ENCODE measurements around the gene SLC2A11.

SLC2A11 gene

GRCh38 chr22:23834406-23834792 is 23.3 kb upstream of the SLC2A11 start:
- no peak overlapping the region for H2BK12ac ChIP-seq (ENCODE audit: low read length)
- H4K8ac ChIP-seq (ENCODE audit: low read depth, low read length) = no peak overlapping the region
- no peak overlapping the region for H3K4me3 ChIP-seq (ENCODE audit: low read depth, low read length)
- H3K4ac ChIP-seq (ENCODE audit: low read depth, low read length) = no peak overlapping the region
- H3K23ac ChIP-seq (ENCODE audit: low read length) = no peak overlapping the region
- peaks cover 6 to 11% of the 10 kb centered on the region in 2 experiments for H3K4me1 ChIP-seq (ENCODE audit: control insufficient read depth in 1 of 2, insufficient read depth in 2 of 2, low read length in 2 of 2)
- H2AK5ac ChIP-seq (ENCODE audit: low read length) = no peak overlapping the region
- no peak overlapping the region for H3K18ac ChIP-seq (ENCODE audit: low read length)
- H2AFZ ChIP-seq (ENCODE audit: insufficient read depth, low read length, poor library complexity) = no peak overlapping the region
- no peak overlapping the region for H3K9ac ChIP-seq (ENCODE audit: low read length)
- no peak for DNase-seq
- no peak overlapping the region for H3K4me2 ChIP-seq (ENCODE audit: low read length)
- no peak overlapping the region for H2BK120ac ChIP-seq (ENCODE audit: insufficient read depth, low read length, poor library complexity)
- H4K12ac ChIP-seq (ENCODE audit: low read depth, low read length) = no peak overlapping the region
- no peak overlapping the region for H4K91ac ChIP-seq (ENCODE audit: low read depth, low read length)
- peaks cover 2% of the 10 kb centered on the region for H3K9me3 ChIP-seq (ENCODE audit: insufficient read depth, low read depth, low read length)
- H3K27me3 ChIP-seq (ENCODE audit: insufficient read depth, low read length) = no peaks in the 10 kb centered on the region
- peaks cover 51 to 58% of the 10 kb centered on the region in 2 experiments for H3K36me3 ChIP-seq (ENCODE audit: control insufficient read depth in 1 of 2, insufficient read depth in 2 of 2, low read length in 2 of 2)
- H2BK5ac ChIP-seq (ENCODE audit: low read depth, low read length, poor library complexity) = no peak overlapping the region
- no peaks in the 10 kb centered on the region for H3K79me1 ChIP-seq (ENCODE audit: low read length)
- no peak overlapping the region for H3K14ac ChIP-seq (ENCODE audit: low read length)
- H3K27ac ChIP-seq (ENCODE audit: low read depth, low read length) = no peak overlapping the region
- no peaks in the 10 kb centered on the region for H3K79me2 ChIP-seq (ENCODE audit: control insufficient read depth, insufficient read depth, low read length, poor library complexity)
- WGBS (ENCODE audit: extremely low coverage, insufficient coverage, insufficient read length) = no CpG with 5 or more reads among the region's 3 CpGs

- WGBS (ENCODE audit: extremely low coverage, insufficient coverage, insufficient read length) = no CpG with 5 or more reads among the region's 10 CpGs
- Histone ChIP-seq H2BK5ac (ENCODE audit: low read depth, low read length, poor library complexity) (no peak overlapping the region), H3K36me3 (ENCODE audit: control insufficient read depth in 1 of 2, insufficient read depth in 2 of 2, low read length in 2 of 2) (peaks cover 51 to 55% of the 10 kb centered on the region in 2 experiments), H3K4ac (ENCODE audit: low read depth, low read length) (no peak overlapping the region), H3K27ac (ENCODE audit: low read depth, low read length) (no peak overlapping the region), H2BK12ac (ENCODE audit: low read length) (no peak overlapping the region), H3K14ac (ENCODE audit: low read length) (no peak overlapping the region), H4K12ac (ENCODE audit: low read depth, low read length) (no peak overlapping the region), H3K18ac (ENCODE audit: low read length) (no peak overlapping the region), H2AFZ (ENCODE audit: insufficient read depth, low read length, poor library complexity) (no peak overlapping the region), H4K8ac (ENCODE audit: low read depth, low read length) (no peak overlapping the region), H2AK5ac (ENCODE audit: low read length) (no peak overlapping the region), H3K4me1 (ENCODE audit: control insufficient read depth in 1 of 2, insufficient read depth in 2 of 2, low read length in 2 of 2) (peaks cover 6 to 12% of the 10 kb centered on the region in 2 experiments), H3K79me2 (ENCODE audit: control insufficient read depth, insufficient read depth, low read length, poor library complexity) (no peaks in the 10 kb centered on the region), H3K27me3 (ENCODE audit: insufficient read depth, low read length) (no peaks in the 10 kb centered on the region), H3K79me1 (ENCODE audit: low read length) (no peaks in the 10 kb centered on the region), H3K23ac (ENCODE audit: low read length) (no peak overlapping the region), H3K4me2 (ENCODE audit: low read length) (no peak overlapping the region), H2BK120ac (ENCODE audit: insufficient read depth, low read length, poor library complexity) (no peak overlapping the region), H4K91ac (ENCODE audit: low read depth, low read length) (no peak overlapping the region), H3K4me3 (ENCODE audit: low read depth, low read length) (no peak overlapping the region), H3K9ac (ENCODE audit: low read length) (no peak overlapping the region), H3K9me3 (ENCODE audit: insufficient read depth, low read depth, low read length) (peaks cover 2% of the 10 kb centered on the region)
- no peak for DNase-seq
Observed at GRCh38 chr22:23834793-23835483, 22.7 kb upstream of the SLC2A11 start.

GRCh38 chr22:23835484-23836144 is 22.1 kb upstream of the SLC2A11 start:
- Histone ChIP-seq H2BK12ac (ENCODE audit: low read length) (no peak overlapping the region), H3K4me1 (ENCODE audit: control insufficient read depth in 1 of 2, insufficient read depth in 2 of 2, low read length in 2 of 2) (peaks cover 6 to 12% of the 10 kb centered on the region in 2 experiments)
- no CpG with 5 or more reads among the region's 11 CpGs for WGBS (ENCODE audit: extremely low coverage, insufficient coverage, insufficient read length)

GRCh38 chr22:23836281-23836680 is 21.4 kb upstream of the SLC2A11 start:
- Histone ChIP-seq H2BK120ac (ENCODE audit: insufficient read depth, low read length, poor library complexity) (no peak overlapping the region), H4K91ac (ENCODE audit: low read depth, low read length) (no peak overlapping the region), H3K79me2 (ENCODE audit: control insufficient read depth, insufficient read depth, low read length, poor library complexity) (no peaks in the 10 kb centered on the region), H3K27ac (ENCODE audit: low read depth, low read length) (no peak overlapping the region), H3K18ac (ENCODE audit: low read length) (no peak overlapping the region), H3K9me3 (ENCODE audit: insufficient read depth, low read depth, low read length) (peaks cover 2% of the 10 kb centered on the region), H4K12ac (ENCODE audit: low read depth, low read length) (no peak overlapping the region), H2AFZ (ENCODE audit: insufficient read depth, low read length, poor library complexity) (no peak overlapping the region), H2BK5ac (ENCODE audit: low read depth, low read length, poor library complexity) (no peak overlapping the region), H3K4ac (ENCODE audit: low read depth, low read length) (no peak overlapping the region), H3K27me3 (ENCODE audit: insufficient read depth, low read length) (no peaks in the 10 kb centered on the region), H3K36me3 (ENCODE audit: control insufficient read depth in 1 of 2, insufficient read depth in 2 of 2, low read length in 2 of 2) (peaks cover 46 to 50% of the 10 kb centered on the region in 2 experiments), H3K4me2 (ENCODE audit: low read length) (no peak overlapping the region), H3K9ac (ENCODE audit: low read length) (no peak overlapping the region), H4K8ac (ENCODE audit: low read depth, low read length) (no peak overlapping the region), H2BK12ac (ENCODE audit: low read length) (no peak overlapping the region), H3K4me1 (ENCODE audit: control insufficient read depth in 1 of 2, insufficient read depth in 2 of 2, low read length in 2 of 2) (peaks cover 6 to 12% of the 10 kb centered on the region in 2 experiments), H2AK5ac (ENCODE audit: low read length) (no peak overlapping the region), H3K14ac (ENCODE audit: low read length) (no peak overlapping the region), H3K4me3 (ENCODE audit: low read depth, low read length) (no peak overlapping the region), H3K23ac (ENCODE audit: low read length) (no peak overlapping the region), H3K79me1 (ENCODE audit: low read length) (no peaks in the 10 kb centered on the region)
- no CpG with 5 or more reads among the region's 5 CpGs for WGBS (ENCODE audit: extremely low coverage, insufficient coverage, insufficient read length)
- no peak for DNase-seq

More at GRCh38 chr22:23835484-23836144, 22.1 kb upstream of the SLC2A11 start:
- Histone ChIP-seq H2AFZ (ENCODE audit: insufficient read depth, low read length, poor library complexity) (no peak overlapping the region), H3K4me3 (ENCODE audit: low read depth, low read length) (no peak overlapping the region), H3K4me2 (ENCODE audit: low read length) (no peak overlapping the region), H3K4ac (ENCODE audit: low read depth, low read length) (no peak overlapping the region), H3K9me3 (ENCODE audit: insufficient read depth, low read depth, low read length) (peaks cover 2% of the 10 kb centered on the region), H3K27ac (ENCODE audit: low read depth, low read length) (no peak overlapping the region), H3K18ac (ENCODE audit: low read length) (no peak overlapping the region), H3K36me3 (ENCODE audit: control insufficient read depth in 1 of 2, insufficient read depth in 2 of 2, low read length in 2 of 2) (peaks cover 51 to 55% of the 10 kb centered on the region in 2 experiments), H3K79me2 (ENCODE audit: control insufficient read depth, insufficient read depth, low read length, poor library complexity) (no peaks in the 10 kb centered on the region), H2AK5ac (ENCODE audit: low read length) (no peak overlapping the region), H4K91ac (ENCODE audit: low read depth, low read length) (no peak overlapping the region), H3K23ac (ENCODE audit: low read length) (no peak overlapping the region), H3K14ac (ENCODE audit: low read length) (no peak overlapping the region), H4K8ac (ENCODE audit: low read depth, low read length) (no peak overlapping the region), H2BK120ac (ENCODE audit: insufficient read depth, low read length, poor library complexity) (no peak overlapping the region), H3K9ac (ENCODE audit: low read length) (no peak overlapping the region), H3K27me3 (ENCODE audit: insufficient read depth, low read length) (no peaks in the 10 kb centered on the region), H3K79me1 (ENCODE audit: low read length) (no peaks in the 10 kb centered on the region), H4K12ac (ENCODE audit: low read depth, low read length) (no peak overlapping the region), H2BK5ac (ENCODE audit: low read depth, low read length, poor library complexity) (no peak overlapping the region)
- DNase-seq = no peak
